SU-DHL-6 (cell line): Measurements from ENCODE around the gene RHOT2.

Source experiments
- H2AFZ ChIP-seq: fragments of 200-600 bp; sonication (generic); 2 replicates; pipeline ENCODE4 v1.6.1; 2014; ENCODE audit warnings: low read depth, mild to moderate bottlenecking, moderate library complexity, mixed read lengths, antibody characterized with exemption, low read length; ENCODE audit not compliant: severe bottlenecking
- H3F3A ChIP-seq: fragments of 200-600 bp; shearing (Covaris generic); 2 replicates; pipeline ENCODE4 v1.6.0; 2016; ENCODE audit warnings: antibody characterized with exemption, mild to moderate bottlenecking; ENCODE audit not compliant: insufficient read depth
- H3K27ac ChIP-seq: fragments of 200-600 bp; sonication (generic); 2 replicates; pipeline ENCODE4 v1.5.1; 2016; ENCODE audit warnings: low read depth, mild to moderate bottlenecking, low read length, moderate library complexity, mixed read lengths
- H3K27me3 ChIP-seq: fragments of 200-600 bp; sonication (generic), shearing (Covaris generic); 2 replicates; pipeline ENCODE4 v1.6.0; 2014; ENCODE audit warnings: mild to moderate bottlenecking, low read length
- H3K36me3 ChIP-seq: fragments of 200-600 bp; sonication (generic); 2 replicates; pipeline ENCODE4 v1.6.1; 2014; ENCODE audit warnings: mild to moderate bottlenecking, low read length, mixed read lengths
- H3K4me2 ChIP-seq: fragments of 300-600, 200-600 bp; shearing (Covaris generic), sonication (generic); 2 replicates; pipeline ENCODE4 v1.6.0; 2014; ENCODE audit warnings: low read length, low read depth, mild to moderate bottlenecking; ENCODE audit not compliant: poor library complexity, severe bottlenecking
- H3K4me3 ChIP-seq: fragments of 200-600 bp; sonication (generic); 2 replicates; pipeline ENCODE4 v1.5.1; 2014; ENCODE audit warnings: antibody characterized with exemption, low read length, mild to moderate bottlenecking, mixed read lengths; ENCODE audit not compliant: insufficient read depth, poor library complexity, severe bottlenecking
- H3K79me2 ChIP-seq: fragments of 200-600 bp; sonication (generic); 2 replicates; pipeline ENCODE4 v1.6.1; 2014; ENCODE audit warnings: mild to moderate bottlenecking, low read length, moderate library complexity; ENCODE audit not compliant: insufficient read depth
- H3K9ac ChIP-seq: fragments of 200-600 bp; sonication (generic); 2 replicates; pipeline ENCODE4 v1.7.0; 2014; ENCODE audit warnings: mild to moderate bottlenecking, low read length
- H3K9me2 ChIP-seq: fragments of 200-600 bp; sonication (generic); replicated peaks from 2 replicates; pipeline ENCODE4 v1.6.1; 2014; ENCODE audit warnings: low read length; ENCODE audit not compliant: insufficient read depth
- H3K9me3 ChIP-seq: fragments of 200-600 bp; sonication (generic); 2 replicates; pipeline ENCODE4 v1.6.1; 2014; ENCODE audit warnings: low read length, mixed read lengths; ENCODE audit not compliant: insufficient read depth
- H4K20me1 ChIP-seq: fragments of 200-600 bp; sonication (generic); 2 replicates; pipeline ENCODE4 v1.6.1; 2014; ENCODE audit warnings: low read depth, mild to moderate bottlenecking, antibody characterized with exemption, low read length, moderate library complexity, mixed read lengths
- CTCF ChIP-seq: fragments of 200-600 bp; sonication (generic); IDR thresholded peaks from one replicate; pipeline ENCODE4 v1.5.1; 2017; ENCODE audit warnings: antibody characterized with exemption, mild to moderate bottlenecking, low read length, moderate library complexity; ENCODE audit not compliant: insufficient read depth, poor library complexity, severe bottlenecking
- EZH2phosphoT487 ChIP-seq: fragments of 200-600 bp; sonication (generic), shearing (Covaris generic); conservative IDR thresholded peaks from 2 replicates; pipeline ENCODE4 v1.6.1; 2018; ENCODE audit warnings: mild to moderate bottlenecking, antibody characterized with exemption, low read length, moderate library complexity, mixed read lengths

Gene RHOT2

DNA sequence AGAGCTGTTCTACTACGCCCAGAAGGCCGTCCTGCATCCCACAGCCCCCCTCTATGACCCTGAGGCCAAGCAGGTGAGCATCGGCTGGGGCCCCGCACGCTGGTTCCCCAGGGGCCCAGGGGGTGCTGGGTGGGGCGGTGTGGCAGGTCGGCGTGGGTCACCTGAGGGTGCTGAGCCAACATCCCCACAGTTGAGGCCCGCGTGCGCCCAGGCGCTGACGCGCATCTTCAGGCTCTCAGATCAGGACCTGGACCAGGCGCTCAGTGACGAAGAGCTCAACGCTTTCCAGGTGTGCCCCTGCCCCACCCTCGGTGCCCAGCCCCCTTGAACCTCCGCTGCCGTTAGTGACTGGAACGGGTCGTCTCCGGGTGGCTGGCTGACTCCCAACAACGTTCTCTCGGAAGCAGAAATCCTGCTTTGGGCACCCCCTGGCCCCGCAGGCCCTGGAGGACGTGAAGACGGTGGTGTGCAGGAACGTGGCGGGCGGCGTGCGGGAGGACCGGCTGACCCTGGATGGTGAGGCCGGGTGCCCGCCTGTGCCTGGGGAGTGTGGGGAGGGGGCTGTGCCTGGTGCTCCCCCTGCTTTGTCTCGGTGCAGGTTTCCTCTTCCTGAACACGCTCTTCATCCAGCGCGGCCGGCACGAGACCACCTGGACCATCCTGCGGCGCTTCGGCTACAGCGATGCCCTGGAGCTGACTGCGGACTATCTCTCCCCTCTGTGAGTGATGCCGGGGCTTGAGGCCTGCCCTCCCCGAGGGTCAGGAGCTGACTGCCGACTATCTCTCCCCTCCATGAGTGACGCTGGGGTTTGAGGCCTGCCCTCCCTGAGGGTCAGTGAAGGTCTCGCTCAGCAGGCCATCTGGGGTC lies 2.8 kb downstream of the RHOT2 start:
- no peak overlapping the region for H3K9ac ChIP-seq
- H3K27ac ChIP-seq, result no peak overlapping the region
- H3K27me3 ChIP-seq, result no peaks in the 10 kb centered on the region
- H3K4me2 ChIP-seq, result no peak overlapping the region
- H3K4me3 ChIP-seq, result no peak overlapping the region
- no peaks in the 10 kb centered on the region for H4K20me1 ChIP-seq
- H3K9me2 ChIP-seq, result no peaks in the 10 kb centered on the region
- TF ChIP-seq CTCF, result no peak
- TF ChIP-seq EZH2phosphoT487, result no peak
- H3K9me3 ChIP-seq, result no peaks in the 10 kb centered on the region
- H3K79me2 ChIP-seq, result peaks cover 8% of the 10 kb centered on the region; the same call in 1 of the 2 replicates
- H2AFZ ChIP-seq, result no peak overlapping the region
- no peaks in the 10 kb centered on the region for H3F3A ChIP-seq
- H3K36me3 ChIP-seq, result no peaks in the 10 kb centered on the region

- Histone ChIP-seq H3K9ac (no peak overlapping the region), H4K20me1 (no peaks in the 10 kb centered on the region), H3K9me2 (no peaks in the 10 kb centered on the region), H3K36me3 (no peaks in the 10 kb centered on the region), H2AFZ (no peak overlapping the region), H3K79me2 (peaks cover 8% of the 10 kb centered on the region; the same call in 1 of the 2 replicates), H3K27me3 (no peaks in the 10 kb centered on the region), H3K4me2 (no peak overlapping the region), H3K27ac (no peak overlapping the region), H3K9me3 (no peaks in the 10 kb centered on the region), H3K4me3 (no peak overlapping the region), H3F3A (no peaks in the 10 kb centered on the region)
- no peak for TF ChIP-seq CTCF
These were observed 3.6 kb downstream of the RHOT2 start for GRCh38 chr16:671353-672131.

DNA sequence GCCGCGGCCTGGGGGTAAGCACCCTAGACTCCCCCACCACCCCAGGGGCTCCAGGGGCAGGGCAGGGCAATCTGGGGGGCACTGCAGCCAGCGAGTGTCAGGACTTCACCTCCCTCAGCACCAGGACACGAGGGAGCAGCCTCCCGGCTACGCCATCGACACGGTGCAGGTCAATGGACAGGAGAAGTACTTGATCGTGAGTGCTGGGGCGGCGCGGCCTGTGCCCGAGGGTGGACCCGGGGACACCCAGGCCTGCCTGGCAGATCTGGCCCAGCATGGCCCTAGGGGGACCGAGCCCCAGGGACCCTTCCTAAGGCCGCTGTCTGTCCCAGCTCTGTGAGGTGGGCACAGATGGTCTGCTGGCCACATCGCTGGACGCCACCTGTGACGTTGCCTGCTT lies 4.4 kb downstream of the RHOT2 start:
- Histone ChIP-seq H3K27ac (no peak overlapping the region), H3F3A (no peaks in the 10 kb centered on the region), H3K27me3 (no peaks in the 10 kb centered on the region), H3K4me2 (no peak overlapping the region), H2AFZ (no peak overlapping the region), H4K20me1 (no peaks in the 10 kb centered on the region), H3K36me3 (no peaks in the 10 kb centered on the region), H3K9me3 (no peaks in the 10 kb centered on the region), H3K79me2 (peaks cover 8% of the 10 kb centered on the region; the same call in 1 of the 2 replicates), H3K9ac (no peak overlapping the region), H3K4me3 (no peak overlapping the region), H3K9me2 (no peaks in the 10 kb centered on the region)
- TF ChIP-seq CTCF (no peak), EZH2phosphoT487 (no peak)
